Subcutaneous adipose tissue (tissue), 4 donors: ENCODE results near the gene MYMK. TPM values are rescaled to one million over a fixed set of nuclear protein-coding genes. Genes with fewer than 3 reads are reported as not detected.

Experiments used
- CTCF ChIP-seq: fragments of 450-650 bp; IDR thresholded peaks from one replicate; pipeline ENCODE4 v1.5.1; 2016; ENCODE audit warnings: low read depth, mild to moderate bottlenecking, control low read depth, antibody characterized with exemption, moderate library complexity
- total RNA-seq, 4 donors: library from RNA; depleted of rRNA; stranded (reverse); fragments of >200 nt; gene quantifications; one replicate each; pipeline ENCODE4 v1.1.0, GENCODE V29; 2016

The MYMK gene
- total RNA-seq, 4 donors from 2014 or later, result not detected

GRCh38 chr9:133494636-133495326 is 30.0 kb downstream of the MYMK start:
- TF ChIP-seq CTCF, result no peak

DNA sequence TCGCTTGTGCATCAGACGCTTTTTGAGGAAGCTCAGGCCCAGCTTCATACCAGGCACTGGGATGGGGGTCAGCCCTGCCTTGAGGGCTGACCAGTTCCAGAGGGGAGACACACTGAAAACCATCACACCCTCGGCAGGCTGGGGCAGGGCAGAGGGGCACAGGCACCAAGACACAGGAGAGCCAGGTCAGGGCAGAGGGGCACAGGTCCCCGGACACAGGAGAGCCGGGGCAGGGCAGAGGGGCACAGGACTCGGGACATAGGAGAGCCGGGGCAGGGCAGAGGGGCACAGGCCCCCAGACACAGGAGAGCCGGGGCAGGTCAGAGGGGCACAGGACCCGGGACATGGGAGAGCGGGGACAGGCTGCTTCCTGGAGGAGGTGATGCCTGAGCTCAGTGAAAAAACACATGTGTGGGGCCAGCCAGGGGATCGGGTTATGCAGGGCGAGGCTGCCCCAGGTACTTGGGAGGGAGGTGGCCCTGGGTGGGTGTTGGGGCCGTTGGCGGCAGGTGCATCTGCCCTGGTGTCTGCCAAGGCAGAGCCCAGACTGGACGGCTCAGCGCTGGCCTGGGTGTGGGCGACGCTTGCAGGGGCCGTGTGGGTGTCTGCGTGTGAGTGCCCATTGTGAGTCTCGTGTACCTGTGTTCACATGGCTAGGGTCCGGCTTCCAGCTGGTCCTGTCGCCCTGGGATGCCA is 30.8 kb downstream of the MYMK start:
- no peak for TF ChIP-seq CTCF

DNA sequence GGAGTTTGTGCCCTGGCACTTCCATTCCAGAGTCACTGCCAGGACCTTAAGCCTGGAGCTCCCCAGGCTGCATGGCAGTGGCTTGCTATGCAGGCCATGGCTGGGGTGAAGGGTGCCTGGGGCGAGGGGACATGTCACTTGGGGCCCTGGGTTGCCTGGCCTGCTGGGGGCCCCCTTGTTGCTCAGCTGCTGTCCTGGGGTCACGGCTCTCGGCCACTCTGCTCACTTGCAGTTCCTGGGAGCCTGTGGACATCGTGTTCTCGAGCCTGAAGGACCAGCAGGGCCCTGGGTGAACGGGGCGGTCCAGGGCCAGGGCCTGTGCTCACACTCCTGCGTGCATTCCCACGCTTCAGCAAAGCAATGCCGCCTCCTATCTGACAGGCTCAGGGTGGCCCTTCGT is 31.3 kb downstream of the MYMK start:
- no peak for TF ChIP-seq CTCF

- no peak for TF ChIP-seq CTCF
Observed at GRCh38 chr9:133492061-133493021, 32.4 kb downstream of the MYMK start.

DNA sequence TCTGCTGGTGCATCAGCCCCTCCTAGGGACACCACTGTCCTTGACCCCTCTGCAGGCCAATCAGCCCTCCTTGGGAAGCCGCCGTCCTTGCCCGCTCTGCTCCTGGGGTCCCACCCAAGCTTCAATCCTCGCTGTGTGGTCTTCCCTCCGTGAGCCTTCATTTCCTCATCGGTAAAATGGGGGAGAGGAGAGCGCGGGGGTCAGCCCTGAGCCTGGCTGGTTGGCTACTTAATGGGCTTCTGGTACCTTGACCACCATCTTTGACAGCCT is 33.2 kb downstream of the MYMK start:
- no peak for TF ChIP-seq CTCF

GRCh38 chr9:133490865-133491655 is 33.7 kb downstream of the MYMK start:
- TF ChIP-seq CTCF, result no peak
